Middle frontal gyrus (tissue), 1 donor: Measurements from ENCODE around the gene PHACTR3.

ENCODE experiments used
- DNase-seq: peaks from one replicate; pipeline ENCODE4 v3.0.0-alpha.2; 2015; ENCODE audit warnings: low spot score; ENCODE audit errors: extremely low spot score

The PHACTR3 gene

GRCh38 chr20:59747671-59748515, 143.6 kb downstream of the PHACTR3 start:
- no peak for DNase-seq

- no peak for DNase-seq
These were observed 144.4 kb downstream of the PHACTR3 start for GRCh38 chr20:59748619-59749191.

- no peak for DNase-seq
These were observed 145.0 kb downstream of the PHACTR3 start for GRCh38 chr20:59749301-59749700.

- no peak for DNase-seq
These were observed 146.0 kb downstream of the PHACTR3 start for GRCh38 chr20:59750209-59750840.

GRCh38 chr20:59751075-59751711, 146.9 kb downstream of the PHACTR3 start:
- DNase-seq = peak; percentile 57

- DNase-seq = no peak
These were observed 147.8 kb downstream of the PHACTR3 start for GRCh38 chr20:59752101-59752586.

GRCh38 chr20:59752704-59753460, 148.5 kb downstream of the PHACTR3 start:
- no peak for DNase-seq

GRCh38 chr20:59753836-59754235, 149.5 kb downstream of the PHACTR3 start:
- DNase-seq = no peak

- no peak for DNase-seq
These were observed 150.2 kb downstream of the PHACTR3 start for GRCh38 chr20:59754551-59754950.

- no peak for DNase-seq
These were observed 151.9 kb downstream of the PHACTR3 start for GRCh38 chr20:59756241-59756640.

- no peak for DNase-seq
These were observed 159.7 kb downstream of the PHACTR3 start for GRCh38 chr20:59764037-59764436.

GRCh38 chr20:59765599-59766177, 161.3 kb downstream of the PHACTR3 start:
- DNase-seq = no peak

- no peak for DNase-seq
These were observed 163.3 kb downstream of the PHACTR3 start for GRCh38 chr20:59767656-59768055.

GRCh38 chr20:59770270-59770669, 165.9 kb downstream of the PHACTR3 start:
- DNase-seq = no peak

- DNase-seq = no peak
These were observed 166.5 kb downstream of the PHACTR3 start for GRCh38 chr20:59770851-59771250.

GRCh38 chr20:59771506-59772372, 167.4 kb downstream of the PHACTR3 start:
- no peak for DNase-seq

GRCh38 chr20:59772373-59772705, 168.0 kb downstream of the PHACTR3 start:
- DNase-seq = no peak

GRCh38 chr20:59772931-59773913, 168.9 kb downstream of the PHACTR3 start:
- DNase-seq = no peak

GRCh38 chr20:59774204-59774641, 169.9 kb downstream of the PHACTR3 start:
- no peak for DNase-seq
